Cardiac septum (tissue), 1 donor: Measurements from ENCODE around the gene ZNF83. TPM values are rescaled to one million over a fixed set of nuclear protein-coding genes. Genes with fewer than 3 reads are reported as not detected.
"Not testable (repeated sequence)": the region's sequence is repeated elsewhere in the genome, so short reads cannot be mapped to it uniquely, and the experiment has no call there.

Experiments
- DNase-seq: peaks from one replicate; pipeline ENCODE4 v3.0.0-alpha.2; 2020; ENCODE audit warnings: low spot score
- intact Hi-C: fragments of 100-400 bp; cut with DNase I; formaldehyde crosslinking; loops from one replicate; pipeline ENCODE4 v1.14.0; 2022
- total RNA-seq: library from RNA; stranded (reverse); fragmentation: NEBNext Ultra II Directional; extraction: Animal tissue kit (Norgen Biotek cat#: 25700); gene quantifications from one replicate; pipeline ENCODE4 v1.2.1, GENCODE V29; 2021
- donor health status: DM: no; HTN: no; CAD: no.

ZNF83 gene
- total RNA-seq, 1 donor from 2014 or later: 16.8 TPM

GRCh38 chr19:52590728-52591127 lies 47.4 kb downstream of the ZNF83 start:
- intact Hi-C loops: no loop called here
- DNase-seq: no peak

GRCh38 chr19:52585604-52586003 lies 52.6 kb downstream of the ZNF83 start:
- intact Hi-C loops: no loop called here
- no peak for DNase-seq

- DNase-seq: no peak
- intact Hi-C loops: no loop called here
Measured at GRCh38 chr19:52584736-52585440, 53.3 kb downstream of the ZNF83 start.

GRCh38 chr19:52570000-52570861 lies 67.9 kb downstream of the ZNF83 start, which contains the start of gene ZNF701:
Gene ZNF701 (plus strand): TSS chr19:52570287. CDS start chr19:52574148, 3,861 bp downstream.
- DNase-seq: peak; percentile 98
- intact Hi-C loops: loop anchor here (5.0 to 10.0 kb wide), 3 partner anchors 43 to 205 kb away; partner anchors contain the start of genes ZNF528, ZNF808 and ZNF880

- DNase-seq, intact Hi-C loops: not testable (repeated sequence)
Measured at GRCh38 chr19:52569638-52569999, 68.5 kb downstream of the ZNF83 start.

GRCh38 chr19:52567921-52568320 lies 70.2 kb downstream of the ZNF83 start:
- intact Hi-C loops: no loop called here
- DNase-seq: no peak

- intact Hi-C loops: no loop called here
- DNase-seq: no peak
Measured at GRCh38 chr19:52566588-52566987, 71.6 kb downstream of the ZNF83 start.

GRCh38 chr19:52566121-52566520 lies 72.0 kb downstream of the ZNF83 start:
- intact Hi-C loops: no loop called here
- no peak for DNase-seq

Other genes starting within 250 kb of the ZNF83 start
- gene ZNF528, start 240.5 kb downstream of the ZNF83 start, total RNA-seq: 21.5 TPM
- 0.73 TPM for gene ZNF534, start 209.2 kb downstream of the ZNF83 start, total RNA-seq
- 2.6 TPM for gene ZNF578, start 184.8 kb downstream of the ZNF83 start, total RNA-seq
- 30.5 TPM for gene ZNF808, start 110.7 kb downstream of the ZNF83 start, total RNA-seq
- gene ZNF701, start 68.1 kb downstream of the ZNF83 start, total RNA-seq: 20.7 TPM
- gene ZNF611, start 96.7 kb upstream of the ZNF83 start, total RNA-seq: 6.8 TPM
- 2.2 TPM for gene ZNF600, start 148.4 kb upstream of the ZNF83 start, total RNA-seq
- 8.0 TPM for gene ZNF28, start 183.3 kb upstream of the ZNF83 start, total RNA-seq
- 7.8 TPM for gene ZNF468, start 219.3 kb upstream of the ZNF83 start, total RNA-seq